ENCODE measurements around the gene GABRB2.

- TF ChIP-seq CEBPB (IDR thresholded peaks at IDR 0.05; ENCODE audit: low read depth) (no peak), CTCF (IDR thresholded peaks at IDR 0.05 in 2 of 3, conservative IDR thresholded peaks at IDR 0.05 in 1 of 3; ENCODE audit: borderline replicate concordance in 1 of 3, insufficient read depth in 1 of 3, low read depth in 2 of 3, low read length in 2 of 3) (no peak), POLR2A (IDR thresholded peaks at IDR 0.05; ENCODE audit: borderline replicate concordance, extremely low read depth, insufficient read depth, insufficient read length) (no peak), ZBTB33 (IDR thresholded peaks at IDR 0.05; ENCODE audit: extremely low read depth, insufficient replicate concordance, low read length) (no peak), ATF3 (IDR thresholded peaks at IDR 0.05) (no peak), SIN3A (IDR thresholded peaks at IDR 0.05; ENCODE audit: low read depth) (no peak), ELF1 (IDR thresholded peaks at IDR 0.05; ENCODE audit: borderline replicate concordance, low read depth) (no peak), YY1 (IDR thresholded peaks at IDR 0.05; ENCODE audit: extremely low read depth, insufficient replicate concordance, low read depth, low read length) (no peak), SP1 (IDR thresholded peaks at IDR 0.05; ENCODE audit: low read depth) (no peak), EZH2 (IDR thresholded peaks at IDR 0.05) (no peak), MAX (IDR thresholded peaks at IDR 0.05) (no peak), POLR2AphosphoS5 (IDR thresholded peaks at IDR 0.05; ENCODE audit: low read depth, low read length) (no peak)
- TF ChIP-seq, protein P1, sequence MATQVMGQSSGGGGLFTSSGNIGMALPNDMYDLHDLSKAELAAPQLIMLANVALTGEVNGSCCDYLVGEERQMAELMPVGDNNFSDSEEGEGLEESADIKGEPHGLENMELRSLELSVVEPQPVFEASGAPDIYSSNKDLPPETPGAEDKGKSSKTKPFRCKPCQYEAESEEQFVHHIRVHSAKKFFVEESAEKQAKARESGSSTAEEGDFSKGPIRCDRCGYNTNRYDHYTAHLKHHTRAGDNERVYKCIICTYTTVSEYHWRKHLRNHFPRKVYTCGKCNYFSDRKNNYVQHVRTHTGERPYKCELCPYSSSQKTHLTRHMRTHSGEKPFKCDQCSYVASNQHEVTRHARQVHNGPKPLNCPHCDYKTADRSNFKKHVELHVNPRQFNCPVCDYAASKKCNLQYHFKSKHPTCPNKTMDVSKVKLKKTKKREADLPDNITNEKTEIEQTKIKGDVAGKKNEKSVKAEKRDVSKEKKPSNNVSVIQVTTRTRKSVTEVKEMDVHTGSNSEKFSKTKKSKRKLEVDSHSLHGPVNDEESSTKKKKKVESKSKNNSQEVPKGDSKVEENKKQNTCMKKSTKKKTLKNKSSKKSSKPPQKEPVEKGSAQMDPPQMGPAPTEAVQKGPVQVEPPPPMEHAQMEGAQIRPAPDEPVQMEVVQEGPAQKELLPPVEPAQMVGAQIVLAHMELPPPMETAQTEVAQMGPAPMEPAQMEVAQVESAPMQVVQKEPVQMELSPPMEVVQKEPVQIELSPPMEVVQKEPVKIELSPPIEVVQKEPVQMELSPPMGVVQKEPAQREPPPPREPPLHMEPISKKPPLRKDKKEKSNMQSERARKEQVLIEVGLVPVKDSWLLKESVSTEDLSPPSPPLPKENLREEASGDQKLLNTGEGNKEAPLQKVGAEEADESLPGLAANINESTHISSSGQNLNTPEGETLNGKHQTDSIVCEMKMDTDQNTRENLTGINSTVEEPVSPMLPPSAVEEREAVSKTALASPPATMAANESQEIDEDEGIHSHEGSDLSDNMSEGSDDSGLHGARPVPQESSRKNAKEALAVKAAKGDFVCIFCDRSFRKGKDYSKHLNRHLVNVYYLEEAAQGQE (IDR thresholded peaks at IDR 0.05; ENCODE audit: low read depth) = no peak
Observed at GRCh38 chr5:161412792-161413191, 133.7 kb downstream of the GABRB2 start.
